Progenitor cell of endocrine pancreas (in vitro differentiated cells): ENCODE data around the gene SNX21. TPM values are rescaled to one million over a fixed set of nuclear protein-coding genes. Genes with fewer than 3 reads are reported as not detected.

ENCODE experiments used
- DNase-seq: peaks from one replicate; pipeline ENCODE4 v3.0.0; 2021; ENCODE audit warnings: low spot score; ENCODE audit not compliant: unreplicated experiment
- H3K27ac Mint-ChIP-seq: 2 replicates; pipeline ENCODE4 v1.8.0; 2021; ENCODE audit warnings: mild to moderate bottlenecking, moderate library complexity, mixed read lengths
- H3K27me3 Mint-ChIP-seq: 2 replicates; pipeline ENCODE4 v1.8.0; 2021; ENCODE audit warnings: mixed read lengths
- H3K36me3 Mint-ChIP-seq: 2 replicates; pipeline ENCODE4 v1.8.0; 2022; ENCODE audit warnings: mixed read lengths; ENCODE audit not compliant: insufficient read depth
- H3K4me1 Mint-ChIP-seq: 2 replicates; pipeline ENCODE4 v1.8.0; 2021; ENCODE audit warnings: low read depth, mixed read lengths
- H3K4me3 Mint-ChIP-seq: 2 replicates; pipeline ENCODE4 v1.8.0; 2021; ENCODE audit warnings: low read depth, mild to moderate bottlenecking, moderate library complexity, mixed read lengths
- H3K9me3 Mint-ChIP-seq: 2 replicates; pipeline ENCODE4 v1.8.0; 2021; ENCODE audit warnings: low read depth, mixed read lengths
- total RNA-seq: library from RNA; stranded (reverse); gene quantifications from 2 replicates; pipeline ENCODE4 v1.2.1, GENCODE V29; 2021
- TF ChIP-seq, protein P1 (sequence below): fragments of 200-600 bp; sonication (generic); IDR thresholded peaks from one replicate; pipeline ENCODE4 v1.5.0; 2021; ENCODE audit warnings: antibody characterized with exemption, mild to moderate bottlenecking; ENCODE audit not compliant: unreplicated experiment

SNX21 gene
- total RNA-seq, 1 donor from 2014 or later = 13.1 TPM

DNA sequence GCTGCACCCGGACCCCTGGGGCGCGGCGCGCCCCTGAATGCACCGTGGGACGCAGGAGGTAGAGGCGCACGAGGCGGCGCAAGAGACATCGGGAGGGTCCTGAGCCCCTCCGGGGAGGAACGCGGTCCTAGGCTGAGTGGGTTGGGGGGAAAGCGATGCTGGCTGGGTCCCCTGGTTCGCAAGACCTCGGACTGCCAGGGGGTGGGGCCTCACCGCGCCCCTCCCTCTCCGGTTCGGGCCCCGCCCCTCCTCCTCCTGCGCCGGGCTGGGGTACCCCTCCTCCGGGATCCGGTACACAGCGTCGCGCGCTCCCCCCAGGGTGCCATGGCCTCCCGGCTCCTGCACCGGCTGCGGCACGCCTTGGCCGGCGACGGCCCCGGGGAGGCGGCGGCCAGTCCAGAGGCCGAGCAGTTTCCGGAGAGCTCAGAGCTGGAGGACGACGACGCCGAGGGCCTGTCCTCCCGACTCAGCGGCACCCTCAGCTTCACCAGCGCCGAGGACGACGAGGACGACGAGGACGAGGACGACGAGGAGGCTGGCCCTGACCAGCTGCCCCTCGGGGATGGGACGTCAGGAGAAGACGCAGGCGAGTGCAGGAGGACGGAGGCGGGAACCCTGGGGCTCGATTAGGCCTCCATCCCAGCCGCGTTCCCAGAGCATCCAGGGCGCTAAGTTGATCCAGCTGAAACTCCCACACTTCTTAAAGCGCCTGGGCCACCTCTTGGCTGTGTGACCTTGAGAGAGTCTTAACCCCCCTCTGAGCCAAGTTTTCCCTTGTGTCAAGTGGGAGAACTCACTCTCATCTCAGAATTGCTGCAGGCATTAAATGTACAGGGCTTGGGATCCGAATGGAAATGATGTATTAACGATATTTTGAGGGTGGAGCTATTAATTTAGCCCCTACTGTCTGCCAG lies 541 bp downstream of the SNX21 start:
- H3K36me3 Mint-ChIP-seq = peaks cover 3% of the 10 kb centered on the region
- H3K9me3 Mint-ChIP-seq = no peaks in the 10 kb centered on the region
- TF ChIP-seq, protein P1, sequence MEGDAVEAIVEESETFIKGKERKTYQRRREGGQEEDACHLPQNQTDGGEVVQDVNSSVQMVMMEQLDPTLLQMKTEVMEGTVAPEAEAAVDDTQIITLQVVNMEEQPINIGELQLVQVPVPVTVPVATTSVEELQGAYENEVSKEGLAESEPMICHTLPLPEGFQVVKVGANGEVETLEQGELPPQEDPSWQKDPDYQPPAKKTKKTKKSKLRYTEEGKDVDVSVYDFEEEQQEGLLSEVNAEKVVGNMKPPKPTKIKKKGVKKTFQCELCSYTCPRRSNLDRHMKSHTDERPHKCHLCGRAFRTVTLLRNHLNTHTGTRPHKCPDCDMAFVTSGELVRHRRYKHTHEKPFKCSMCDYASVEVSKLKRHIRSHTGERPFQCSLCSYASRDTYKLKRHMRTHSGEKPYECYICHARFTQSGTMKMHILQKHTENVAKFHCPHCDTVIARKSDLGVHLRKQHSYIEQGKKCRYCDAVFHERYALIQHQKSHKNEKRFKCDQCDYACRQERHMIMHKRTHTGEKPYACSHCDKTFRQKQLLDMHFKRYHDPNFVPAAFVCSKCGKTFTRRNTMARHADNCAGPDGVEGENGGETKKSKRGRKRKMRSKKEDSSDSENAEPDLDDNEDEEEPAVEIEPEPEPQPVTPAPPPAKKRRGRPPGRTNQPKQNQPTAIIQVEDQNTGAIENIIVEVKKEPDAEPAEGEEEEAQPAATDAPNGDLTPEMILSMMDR = no peak
- H3K4me1 Mint-ChIP-seq = peaks cover 4% of the 10 kb centered on the region
- no peak overlapping the region for H3K27ac Mint-ChIP-seq
- H3K27me3 Mint-ChIP-seq = peaks cover 3% of the 10 kb centered on the region
- peak; percentile 64 for DNase-seq
- H3K4me3 Mint-ChIP-seq = peak overlapping the region; percentile 68

DNA sequence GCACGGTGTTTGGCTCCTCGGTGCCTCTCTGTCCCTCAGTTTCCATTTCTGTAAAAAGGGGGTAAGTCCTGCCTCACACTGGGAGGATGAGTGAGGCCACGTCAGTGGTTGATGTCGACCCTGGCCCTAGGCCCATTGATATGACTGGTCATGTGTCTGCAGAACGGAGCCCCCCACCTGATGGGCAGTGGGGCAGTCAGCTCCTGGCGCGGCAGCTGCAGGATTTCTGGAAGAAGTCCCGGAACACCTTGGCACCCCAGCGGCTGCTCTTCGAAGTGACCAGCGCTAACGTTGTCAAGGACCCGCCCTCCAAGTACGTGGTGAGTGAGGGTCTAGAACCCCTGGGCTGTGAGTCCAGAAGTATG lies 1.2 kb downstream of the SNX21 start:
- H3K4me1 Mint-ChIP-seq = peaks cover 4% of the 10 kb centered on the region
- H3K27me3 Mint-ChIP-seq = peaks cover 3% of the 10 kb centered on the region
- no peak overlapping the region for H3K27ac Mint-ChIP-seq
- H3K4me3 Mint-ChIP-seq = peak overlapping the region; percentile 68
- TF ChIP-seq, protein P1 = no peak
- peaks cover 3% of the 10 kb centered on the region for H3K36me3 Mint-ChIP-seq
- DNase-seq = no peak
- H3K9me3 Mint-ChIP-seq = no peaks in the 10 kb centered on the region

DNA sequence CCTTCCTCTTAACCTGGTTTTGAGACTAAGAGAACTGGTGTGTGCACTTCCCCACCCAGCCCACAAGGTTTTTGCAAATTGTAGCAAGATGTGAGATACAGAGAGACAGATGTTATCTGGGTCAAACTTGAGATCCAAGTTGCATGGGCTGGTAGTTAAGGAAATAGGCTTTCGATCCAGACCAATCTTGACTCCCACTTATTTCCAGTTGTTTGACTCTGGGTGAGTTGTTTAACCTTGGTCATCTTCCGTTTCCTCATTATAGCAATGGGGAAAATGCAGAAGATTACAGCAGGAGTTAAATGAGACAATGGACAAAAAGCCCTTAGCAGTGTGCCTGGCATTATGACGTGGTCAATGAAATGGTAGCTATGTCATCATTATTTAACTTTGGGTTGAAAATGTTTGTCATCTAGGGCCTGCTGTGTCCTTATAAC lies 1.7 kb downstream of the SNX21 start:
- no peak overlapping the region for H3K27ac Mint-ChIP-seq
- peaks cover 4% of the 10 kb centered on the region for H3K4me1 Mint-ChIP-seq
- H3K36me3 Mint-ChIP-seq = peaks cover 3% of the 10 kb centered on the region
- peaks cover 1% of the 10 kb centered on the region for H3K27me3 Mint-ChIP-seq
- H3K9me3 Mint-ChIP-seq = no peaks in the 10 kb centered on the region
- no peak for DNase-seq
- TF ChIP-seq, protein P1 = no peak
- H3K4me3 Mint-ChIP-seq = no peak overlapping the region

DNA sequence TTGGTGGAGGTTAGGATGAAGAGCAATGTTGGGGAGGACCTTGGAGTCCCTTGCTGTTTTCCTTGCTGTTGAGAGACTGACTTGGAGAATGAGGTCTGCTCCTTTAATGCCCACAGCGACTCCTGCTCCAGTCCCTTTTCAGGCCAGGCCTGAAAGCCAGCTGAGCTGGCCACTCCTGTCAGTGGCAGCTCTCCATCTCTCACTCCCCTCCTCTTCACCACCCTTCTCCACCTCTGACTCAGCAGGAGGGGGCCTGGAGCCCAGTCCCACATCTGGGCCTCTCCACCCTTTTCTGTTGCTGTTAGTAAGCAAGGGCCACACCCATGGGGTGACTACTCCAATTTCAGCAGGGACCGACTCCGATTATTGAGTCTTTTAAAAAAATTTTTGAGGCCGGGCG lies 2.2 kb downstream of the SNX21 start:
- H3K9me3 Mint-ChIP-seq = no peaks in the 10 kb centered on the region
- TF ChIP-seq, protein P1 = no peak
- no peak overlapping the region for H3K4me3 Mint-ChIP-seq
- DNase-seq = no peak
- peaks cover 4% of the 10 kb centered on the region for H3K4me1 Mint-ChIP-seq
- H3K27ac Mint-ChIP-seq = no peak overlapping the region
- no peaks in the 10 kb centered on the region for H3K27me3 Mint-ChIP-seq
- H3K36me3 Mint-ChIP-seq = peaks cover 3% of the 10 kb centered on the region

DNA sequence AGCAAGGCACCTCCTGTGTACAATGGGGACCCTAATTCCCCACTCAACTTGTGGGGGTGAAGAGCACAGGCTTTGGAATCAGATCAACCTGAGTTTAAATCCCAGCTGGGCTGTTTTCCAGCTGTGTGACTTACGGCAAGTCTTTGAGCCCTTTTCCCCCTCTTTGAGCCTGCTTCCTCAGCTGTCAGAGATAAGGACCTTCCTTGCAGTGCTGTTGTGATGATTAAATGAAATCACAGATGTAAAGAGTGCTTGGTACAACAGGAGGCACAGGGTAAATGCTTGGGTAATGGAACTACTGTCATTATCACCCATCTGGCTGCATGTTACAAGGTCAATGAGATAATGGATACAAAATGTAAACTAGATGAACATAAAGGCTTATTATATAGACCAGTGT lies 3.2 kb downstream of the SNX21 start:
- Mint-ChIP-seq H3K4me3 (no peak overlapping the region), H3K36me3 (peaks cover 3% of the 10 kb centered on the region), H3K9me3 (no peaks in the 10 kb centered on the region), H3K27ac (no peak overlapping the region), H3K27me3 (no peaks in the 10 kb centered on the region), H3K4me1 (peaks cover 4% of the 10 kb centered on the region)
- TF ChIP-seq, protein P1 = no peak
- DNase-seq = no peak
